ENCODE data around the gene LRRN2.

- no peak for TF ChIP-seq JUN (IDR thresholded peaks at IDR 0.05; ENCODE audit: low read depth, low read length)
- TF ChIP-seq ZNF274 (IDR thresholded peaks at IDR 0.05; ENCODE audit: borderline replicate concordance, extremely low read depth, low read length) = no peak
- TF ChIP-seq CTCF (IDR thresholded peaks at IDR 0.05; ENCODE audit: control extremely low read depth in 1 of 3, insufficient read depth in 1 of 3, low read depth in 1 of 3, low read length in 3 of 3) = no peak
- peak; percentile 57; the same call in 1 of the 2 replicates for TF ChIP-seq RFX5 (IDR thresholded peaks at IDR 0.05; ENCODE audit: borderline replicate concordance, low read depth, low read length)
- no peak for TF ChIP-seq POU5F1 (IDR thresholded peaks at IDR 0.05; ENCODE audit: low read depth, low read length)
- peak; percentile 74 for TF ChIP-seq KDM4A (IDR thresholded peaks at IDR 0.05; ENCODE audit: low read depth, low read length, severe bottlenecking)
- no peak for TF ChIP-seq MAX (IDR thresholded peaks at IDR 0.05)
- TF ChIP-seq BRCA1 (IDR thresholded peaks at IDR 0.05; ENCODE audit: low read depth, low read length) = no peak
- no peak for TF ChIP-seq TAF1 (IDR thresholded peaks at IDR 0.05; ENCODE audit: low read depth, low read length)
- TF ChIP-seq SP2 (IDR thresholded peaks at IDR 0.05; ENCODE audit: low read length) = no peak
- TF ChIP-seq YY1 (IDR thresholded peaks at IDR 0.05; ENCODE audit: low read depth, low read length) = no peak
- TF ChIP-seq EP300 (IDR thresholded peaks at IDR 0.05; ENCODE audit: borderline replicate concordance in 1 of 2, low read depth in 2 of 2, low read length in 2 of 2) = no peak
- TF ChIP-seq RAD21 (IDR thresholded peaks at IDR 0.05 in 1 of 2, conservative IDR thresholded peaks at IDR 0.05 in 1 of 2; ENCODE audit: low read depth in 2 of 2, low read length in 2 of 2) = no peak
- TF ChIP-seq POLR2A (IDR thresholded peaks at IDR 0.05; ENCODE audit: control extremely low read depth in 1 of 2, low read depth in 2 of 2, low read length in 2 of 2) = no peak
Observed at GRCh38 chr1:204684571-204685235, 835 bp downstream of the LRRN2 start.
